Measurements from ENCODE around the gene ATG4C.
A peak's percentile ranks its signal among the peaks of the same experiment; 100 is the strongest.
"Not testable (repeated sequence)": the region's sequence is repeated elsewhere in the genome, so short reads cannot be mapped to it uniquely, and the experiment has no call there.

The ATG4C gene, protein sequence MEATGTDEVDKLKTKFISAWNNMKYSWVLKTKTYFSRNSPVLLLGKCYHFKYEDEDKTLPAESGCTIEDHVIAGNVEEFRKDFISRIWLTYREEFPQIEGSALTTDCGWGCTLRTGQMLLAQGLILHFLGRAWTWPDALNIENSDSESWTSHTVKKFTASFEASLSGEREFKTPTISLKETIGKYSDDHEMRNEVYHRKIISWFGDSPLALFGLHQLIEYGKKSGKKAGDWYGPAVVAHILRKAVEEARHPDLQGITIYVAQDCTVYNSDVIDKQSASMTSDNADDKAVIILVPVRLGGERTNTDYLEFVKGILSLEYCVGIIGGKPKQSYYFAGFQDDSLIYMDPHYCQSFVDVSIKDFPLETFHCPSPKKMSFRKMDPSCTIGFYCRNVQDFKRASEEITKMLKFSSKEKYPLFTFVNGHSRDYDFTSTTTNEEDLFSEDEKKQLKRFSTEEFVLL

DNA sequence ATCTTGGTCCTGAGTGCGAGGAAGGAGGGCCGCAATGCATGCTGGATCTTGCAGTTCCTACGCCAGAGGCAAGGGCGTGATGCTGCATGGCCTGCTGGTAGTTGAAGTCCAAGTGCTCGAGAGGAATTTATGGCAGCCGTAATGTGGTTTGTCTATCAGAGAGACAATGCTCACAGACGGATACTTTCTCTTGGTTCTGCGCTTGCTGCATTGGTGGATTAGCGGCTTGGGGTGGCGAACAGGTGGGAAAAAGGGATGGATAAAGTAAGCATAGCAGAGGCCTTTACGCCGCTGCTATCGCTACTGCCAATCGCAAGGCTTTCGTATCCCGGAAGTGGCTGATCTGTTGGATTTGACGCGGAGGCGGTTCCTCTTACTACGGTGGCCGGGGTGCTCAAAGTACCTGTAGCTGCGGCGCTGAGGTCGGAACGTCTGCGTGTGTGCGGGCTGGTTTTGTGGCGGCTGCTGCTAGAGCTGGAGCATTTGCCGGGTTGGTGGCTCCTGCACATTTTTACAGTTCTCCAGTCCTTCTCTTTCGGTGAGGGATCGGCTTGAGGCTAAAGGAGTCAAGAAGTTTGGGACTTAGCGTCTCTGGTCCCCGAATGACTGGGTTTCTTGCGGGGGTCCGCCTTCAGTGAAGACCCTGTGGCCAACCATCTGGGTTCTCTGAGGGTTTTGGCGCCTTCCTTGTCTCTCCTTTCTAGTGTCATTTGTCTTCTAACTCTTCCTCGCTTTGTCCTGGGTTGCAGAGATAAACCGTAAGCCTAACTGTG lies at the start of gene ATG4C:
TSS of gene ATG4C (plus strand) at position 397 of the 773 bp plus-strand sequence. CDS start 19,655 bp downstream, outside the sequence.
- peak; percentile 93 for DNase-seq

DNA sequence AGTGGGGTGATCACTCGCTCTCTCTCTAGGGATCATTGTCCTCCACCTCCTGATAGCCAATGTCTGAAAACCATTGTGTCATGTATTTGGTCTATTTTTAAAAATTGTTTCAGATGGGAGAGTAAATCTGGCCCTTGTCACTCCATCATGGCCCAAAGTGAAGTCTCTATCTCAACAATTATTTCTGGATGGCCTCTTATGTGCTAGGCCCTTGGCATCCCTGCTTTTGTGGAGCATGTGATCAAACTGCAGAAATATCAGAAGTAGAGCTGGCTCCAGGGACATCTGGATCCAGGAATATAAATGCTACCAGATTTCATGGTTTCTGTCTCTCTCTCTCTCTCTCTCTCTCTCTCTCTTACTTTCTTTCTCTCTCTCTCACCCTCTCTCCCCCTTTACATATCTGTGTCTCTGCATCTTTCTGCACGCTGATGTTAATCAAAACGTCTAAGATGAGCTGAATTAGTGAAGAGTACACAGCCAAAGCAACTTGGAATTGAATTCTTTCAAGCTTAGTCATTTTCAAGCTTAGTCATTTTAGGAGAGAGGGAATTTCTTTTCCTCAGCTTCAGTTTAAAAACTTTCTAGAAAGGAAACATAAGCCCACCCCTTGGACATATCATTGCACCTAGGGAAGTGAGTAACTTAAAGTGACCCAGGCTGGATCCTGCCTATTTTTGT lies 48.3 kb upstream of the ATG4C start:
- no peak for DNase-seq

DNA sequence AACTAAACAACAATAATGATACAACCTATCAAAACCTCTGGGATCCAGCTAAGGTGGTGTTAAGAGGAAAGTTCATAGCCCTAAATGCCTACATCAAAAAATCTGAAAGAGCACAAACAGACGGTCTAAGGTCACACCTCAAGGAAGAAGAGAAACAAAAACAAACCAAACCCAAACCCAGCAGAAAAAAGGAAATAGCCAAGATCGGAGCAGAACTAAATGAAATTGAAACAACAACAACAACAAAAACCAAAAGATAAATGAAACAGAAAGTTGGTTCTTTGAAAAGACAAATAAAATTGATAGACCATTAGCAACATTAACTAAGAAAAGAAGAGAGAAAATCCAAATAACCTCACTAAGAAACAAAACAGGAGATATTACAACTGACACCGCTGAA lies 43.2 kb upstream of the ATG4C start:
- DNase-seq, result not testable (repeated sequence)

DNA sequence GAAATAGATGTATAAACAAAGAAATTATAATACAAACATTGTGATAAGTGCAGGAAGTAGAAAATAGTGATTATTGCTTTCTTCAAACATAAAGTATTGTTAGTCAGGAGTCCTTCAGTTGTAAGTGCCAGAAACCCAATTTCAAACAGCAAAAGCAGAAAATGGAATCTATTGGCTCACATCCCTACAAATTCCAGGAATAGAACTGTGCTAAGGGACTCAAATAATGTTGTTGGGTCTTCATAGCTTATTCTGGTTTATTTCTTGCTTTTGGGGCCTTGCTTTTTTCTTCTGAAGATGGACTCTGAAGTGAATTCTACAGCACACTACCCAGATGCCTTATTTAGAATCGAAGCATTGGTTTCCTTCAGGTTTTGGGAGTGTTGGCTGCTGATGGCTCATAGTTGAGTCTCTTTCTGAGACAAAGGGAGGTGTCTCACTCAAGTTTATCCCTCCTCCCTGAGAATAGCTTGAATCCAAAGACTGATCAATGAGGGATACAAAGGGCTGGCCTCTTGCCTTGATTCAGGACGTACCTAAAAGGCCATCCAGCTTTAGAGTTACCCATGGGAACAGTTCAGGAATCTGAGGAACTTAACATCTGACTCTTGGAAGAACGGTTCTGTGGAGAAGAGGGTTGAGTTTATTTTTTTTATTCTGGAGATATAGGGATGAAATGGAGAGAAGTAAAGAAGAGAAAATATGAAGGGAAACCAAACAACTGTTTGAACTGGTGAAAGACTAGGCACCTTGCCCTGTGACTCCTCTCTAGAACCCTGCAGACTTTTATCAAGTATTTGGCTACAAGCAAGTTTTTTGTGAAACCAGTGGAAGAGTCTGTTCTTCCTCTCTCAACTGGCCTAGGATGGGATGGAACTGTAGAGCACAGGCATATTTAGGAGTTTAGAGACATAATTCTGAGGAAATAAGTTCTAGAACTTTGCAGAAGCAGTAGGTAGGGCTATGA lies 39.0 kb upstream of the ATG4C start:
- no peak for DNase-seq

DNA sequence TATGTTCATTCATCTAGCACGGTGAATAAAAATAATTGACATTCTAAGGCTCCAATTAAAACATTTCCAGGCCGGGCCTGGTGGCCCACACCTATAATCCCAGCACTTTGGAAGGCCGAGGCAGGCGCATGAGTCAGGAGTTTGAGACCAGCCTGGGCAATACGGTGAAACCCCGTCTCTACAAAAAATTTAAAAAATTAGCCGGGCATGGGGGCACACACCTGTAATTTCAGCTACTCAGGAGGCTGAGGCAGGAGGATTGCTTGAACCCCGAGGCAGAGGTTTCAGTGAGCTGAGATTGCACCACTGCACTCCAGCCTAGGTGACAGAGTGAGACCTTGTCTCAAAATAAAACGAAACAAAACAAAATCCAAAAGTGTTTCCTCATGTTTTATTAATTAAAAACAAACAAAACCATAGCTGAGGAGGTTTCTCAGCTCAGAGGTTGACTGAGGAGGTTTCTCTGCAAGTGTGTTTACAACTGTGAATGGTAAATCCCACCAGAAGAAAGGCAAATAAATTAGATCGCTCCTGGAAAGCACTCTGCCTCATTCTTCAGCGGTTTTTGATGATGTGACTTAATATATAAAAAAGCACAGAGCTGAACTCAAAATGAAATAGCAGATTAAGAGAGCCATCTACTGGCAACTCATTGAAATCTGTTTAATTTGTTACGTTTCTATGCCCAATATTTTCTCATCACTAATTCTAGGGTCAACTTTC lies 37.7 kb upstream of the ATG4C start:
- no peak for DNase-seq

DNA sequence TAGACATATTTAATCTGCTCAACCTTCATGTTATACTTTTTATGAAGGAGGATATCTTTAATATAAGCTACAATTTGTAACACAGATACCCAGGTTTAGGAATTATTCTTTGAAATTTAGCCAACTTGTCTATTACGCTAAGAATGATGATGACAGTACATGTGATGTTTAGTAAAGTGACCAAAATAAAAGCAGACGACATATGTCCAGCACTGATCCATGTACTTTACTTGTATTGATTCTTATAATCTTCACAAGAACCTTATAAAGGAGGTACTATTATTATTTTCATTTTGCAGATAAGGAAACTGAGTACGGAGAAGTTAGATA lies 37.2 kb upstream of the ATG4C start:
- no peak for DNase-seq

DNA sequence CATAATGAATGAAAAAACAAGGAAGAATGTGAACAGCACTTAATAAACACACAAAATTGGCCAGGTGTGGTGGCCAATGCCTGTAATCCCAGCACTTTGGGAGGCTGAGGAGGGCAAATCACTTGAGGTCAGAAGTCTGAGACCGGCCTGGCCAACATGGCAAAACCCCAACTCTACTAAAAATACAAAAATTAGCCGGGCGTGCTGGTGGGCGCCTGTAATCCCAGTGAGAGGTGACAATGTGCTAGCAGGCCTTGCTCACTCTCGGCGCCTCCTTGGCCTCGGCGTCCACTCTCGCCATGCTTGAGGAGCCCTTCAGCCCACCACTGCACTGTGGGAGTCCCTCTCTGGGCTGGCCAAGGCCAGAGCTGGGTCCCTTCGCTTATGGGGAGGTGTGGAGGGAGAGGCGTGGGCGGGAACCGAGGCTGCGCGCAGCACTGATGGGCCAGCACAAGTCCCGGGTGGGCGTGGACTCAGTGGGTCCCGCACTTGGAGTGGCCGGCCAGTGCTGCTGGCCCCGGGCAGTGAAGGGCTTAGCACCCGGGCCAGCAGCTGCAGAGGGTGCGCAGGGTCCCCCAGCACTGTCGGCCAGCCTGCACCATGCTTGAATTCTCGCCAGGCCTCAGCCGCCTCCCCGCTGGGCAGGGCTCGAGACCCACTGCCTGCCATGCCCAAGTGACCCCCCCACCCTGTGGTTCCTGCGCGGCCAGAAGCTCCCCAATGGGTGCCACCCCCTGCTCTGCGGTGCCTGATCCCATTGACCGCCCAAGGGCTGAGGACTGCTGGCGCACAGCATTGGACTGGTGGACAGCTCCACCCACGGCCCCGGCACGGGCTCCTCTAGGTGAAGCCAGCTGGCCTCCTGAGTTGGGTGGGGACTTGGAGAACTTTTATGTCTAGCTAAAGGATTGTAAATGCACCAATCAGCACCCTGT lies 30.6 kb upstream of the ATG4C start:
- DNase-seq, result no peak

DNA sequence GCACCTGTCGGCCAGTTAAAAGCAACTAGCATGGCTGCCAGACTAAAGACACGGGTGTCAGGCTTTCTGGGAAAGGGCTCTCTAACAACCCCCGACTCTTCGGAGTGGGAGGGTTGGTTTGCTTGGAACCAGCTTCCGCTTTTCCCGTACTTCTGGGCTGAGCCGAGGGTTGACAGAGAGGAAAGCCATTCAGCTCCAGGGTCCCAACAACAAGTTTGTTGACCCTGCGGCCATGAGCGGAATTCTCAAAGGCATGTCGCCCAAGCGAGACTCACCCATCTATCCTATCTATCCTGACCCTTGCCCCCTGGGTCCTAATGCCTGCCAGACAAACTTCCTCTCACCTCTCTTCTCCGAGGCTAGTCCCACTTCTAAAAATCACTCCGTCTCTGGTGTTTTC lies 29.0 kb upstream of the ATG4C start:
- not testable (repeated sequence) for DNase-seq

DNA sequence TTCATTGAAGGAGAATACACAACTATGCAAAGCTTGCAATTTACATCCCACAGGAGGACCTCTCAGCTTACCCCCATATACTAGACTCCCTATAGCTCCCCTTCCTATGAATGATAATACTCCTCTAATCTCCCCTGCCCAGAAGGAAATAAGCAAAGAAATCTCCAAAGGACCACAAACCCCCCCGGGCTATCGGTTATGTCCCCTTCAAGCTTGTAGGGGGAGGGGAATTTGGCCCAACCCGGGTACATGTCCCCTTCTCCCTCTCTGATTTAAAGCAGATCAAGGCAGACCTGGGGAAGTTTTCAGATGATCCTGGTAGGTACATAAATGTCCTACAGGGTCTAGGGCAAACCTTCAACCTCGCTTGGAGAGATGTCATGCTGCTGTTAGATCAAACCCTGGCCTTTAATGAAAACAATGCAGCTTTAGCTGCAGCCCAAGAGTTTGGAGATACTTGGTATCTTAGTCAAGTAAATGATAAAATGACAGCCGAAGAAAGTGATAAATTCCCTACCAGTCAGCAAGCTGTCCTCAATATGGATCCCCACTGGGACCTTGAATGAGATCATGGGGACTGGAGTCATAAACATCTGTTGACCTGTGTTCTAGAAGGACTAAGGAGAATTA lies 27.6 kb upstream of the ATG4C start:
- DNase-seq, result not testable (repeated sequence)

DNA sequence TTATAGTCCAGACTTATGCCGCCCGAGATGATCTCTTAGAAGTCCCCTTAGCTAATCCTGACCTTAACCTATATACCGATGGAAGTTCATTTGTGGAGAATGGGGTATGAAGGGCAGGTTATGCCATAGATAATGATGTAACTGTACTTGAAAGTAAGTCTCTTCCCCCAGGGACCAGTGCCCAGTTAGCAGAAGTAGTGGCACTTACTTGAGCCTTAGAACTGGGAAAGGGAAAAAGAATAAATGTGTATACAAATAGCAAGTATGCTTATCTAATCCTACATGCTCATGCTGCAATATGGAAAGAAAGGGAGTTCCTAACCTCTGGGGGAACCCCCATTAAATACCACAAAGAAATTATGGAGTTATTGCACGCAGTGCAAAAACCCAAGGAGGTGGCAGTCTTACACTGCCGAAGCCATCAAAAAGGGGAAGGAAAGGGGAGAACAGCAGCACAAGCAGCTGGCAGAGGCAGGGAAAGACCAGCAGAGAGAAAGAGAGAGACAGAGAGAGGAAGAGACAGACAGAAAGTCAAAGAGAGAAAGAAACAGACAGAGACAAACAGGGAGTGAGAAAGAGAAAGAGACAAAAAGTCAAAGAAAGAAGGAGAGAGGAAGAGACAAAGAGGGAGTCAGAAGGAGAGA lies 24.6 kb upstream of the ATG4C start:
- not testable (repeated sequence) for DNase-seq

DNA sequence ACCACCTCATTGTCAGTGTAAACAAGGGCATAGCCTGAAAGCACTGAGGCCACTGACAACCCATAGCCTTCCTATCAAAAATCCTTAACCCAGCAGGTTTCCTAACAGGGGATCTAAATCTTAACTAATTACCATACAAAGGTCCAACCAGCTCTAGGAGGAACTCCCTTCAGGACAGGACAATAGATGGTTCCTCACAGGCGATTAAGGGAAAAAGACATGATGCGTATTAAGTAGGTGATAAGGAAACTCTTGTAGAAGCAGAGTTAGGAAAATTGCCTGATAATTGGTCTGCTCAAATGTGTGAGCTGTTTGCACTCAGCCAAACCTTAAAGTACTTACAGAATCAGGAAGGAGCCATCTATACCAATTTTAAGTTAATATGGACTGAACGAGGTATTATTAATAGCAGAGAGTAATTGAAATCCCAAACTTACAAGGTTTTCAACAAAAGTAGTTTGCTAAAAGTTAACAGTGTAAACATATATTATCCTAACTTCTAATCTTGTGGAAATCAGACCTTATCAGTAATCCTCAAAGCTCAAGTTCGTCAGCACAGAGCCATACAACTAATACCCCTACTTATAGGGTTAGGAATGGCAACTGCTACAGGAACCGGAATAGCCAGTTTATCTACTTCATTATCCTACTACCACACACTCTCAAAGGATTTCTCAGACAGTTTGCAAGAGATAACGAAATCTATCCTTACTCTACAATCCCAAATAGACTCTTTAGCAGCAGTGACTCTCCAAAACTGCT lies 23.7 kb upstream of the ATG4C start:
- not testable (repeated sequence) for DNase-seq

DNA sequence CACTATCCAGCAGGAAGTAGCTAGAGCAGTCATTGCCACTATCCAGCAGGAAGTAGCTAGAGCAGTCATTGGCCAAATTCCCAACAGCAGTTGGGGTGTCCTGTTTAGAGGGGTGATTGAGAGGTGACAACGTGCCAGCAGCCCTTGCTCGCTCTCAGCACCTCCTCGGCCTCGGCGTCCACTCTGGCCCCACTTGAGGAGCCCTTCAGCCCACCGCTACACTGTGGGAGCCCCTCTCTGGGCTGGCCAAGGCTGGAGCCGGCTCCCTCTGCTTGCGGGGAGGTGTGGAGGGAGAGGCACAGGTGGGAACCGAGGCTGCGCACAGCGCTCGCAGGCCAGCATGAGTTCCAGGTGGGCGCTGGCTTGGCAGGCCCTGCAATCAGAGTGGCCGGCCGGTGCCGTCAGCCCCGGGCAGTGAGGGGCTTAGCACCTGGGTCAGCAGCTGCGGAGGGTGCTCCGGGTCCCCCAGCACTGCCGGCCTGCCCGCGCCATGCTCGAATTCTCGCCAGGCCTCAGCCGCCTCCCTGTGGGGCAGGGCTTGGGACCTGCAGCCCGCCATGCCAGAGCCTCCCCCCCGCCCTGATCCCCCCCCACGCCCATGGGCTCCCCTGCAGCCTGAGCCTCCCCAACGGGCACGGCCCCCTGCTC lies 22.6 kb upstream of the ATG4C start:
- not testable (repeated sequence) for DNase-seq

DNA sequence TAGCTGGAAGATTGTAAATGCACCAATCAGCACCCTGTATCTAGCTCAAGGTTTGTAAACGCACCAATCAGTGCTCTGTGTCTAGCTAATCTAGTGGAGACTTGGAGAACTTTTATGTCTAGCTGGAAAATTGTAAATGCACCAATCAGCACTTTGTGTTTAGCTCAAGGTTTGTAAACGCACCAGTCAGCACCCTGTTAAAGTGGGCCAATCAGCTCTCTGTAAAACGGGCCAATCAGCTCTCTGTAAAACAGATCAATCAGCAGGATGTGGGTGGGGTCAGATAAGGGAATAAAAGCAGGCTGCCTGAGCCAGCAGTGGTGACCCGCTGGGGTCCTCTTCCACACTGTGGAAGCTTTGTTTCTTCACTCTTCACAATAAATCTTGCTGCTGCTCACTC lies 21.9 kb upstream of the ATG4C start:
- DNase-seq, result not testable (repeated sequence)

DNA sequence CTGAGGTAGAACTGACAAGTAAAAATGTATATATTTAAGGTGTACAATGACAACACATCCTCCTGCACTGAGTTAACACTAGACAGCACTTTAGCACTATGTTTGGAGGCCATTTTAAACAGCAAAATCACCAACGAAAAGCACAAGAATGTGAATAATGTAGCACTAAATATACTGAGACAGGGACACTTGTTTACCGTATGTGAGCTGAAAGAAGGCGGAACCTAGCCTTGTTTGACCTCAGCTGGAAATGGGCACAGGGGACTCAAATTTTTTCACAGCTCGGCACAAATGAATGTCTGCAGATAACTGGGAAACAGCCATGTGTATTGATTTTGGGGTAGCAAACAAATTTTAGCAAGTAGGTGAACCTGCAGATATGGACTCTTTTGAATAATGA lies 18.0 kb upstream of the ATG4C start:
- DNase-seq, result no peak

DNA sequence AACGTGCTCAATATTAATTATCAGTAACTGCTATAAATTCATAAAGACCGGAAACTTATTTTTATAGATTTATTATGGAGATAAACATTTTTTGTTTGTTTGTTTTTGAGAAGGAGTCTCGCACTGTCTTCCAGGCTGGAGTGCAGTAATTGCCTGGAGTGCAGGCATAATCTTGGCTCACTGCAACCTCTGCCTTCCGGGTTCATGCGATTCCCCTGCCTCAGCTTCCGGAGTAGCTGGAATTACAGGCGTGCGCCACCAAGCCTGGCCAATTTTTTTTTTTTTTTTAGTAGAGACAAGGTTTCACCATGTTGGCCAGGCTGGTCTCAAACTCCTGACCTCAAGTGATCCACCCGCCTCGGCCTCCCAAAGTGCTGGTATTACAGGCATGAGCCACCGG lies 15.4 kb upstream of the ATG4C start:
- DNase-seq, result not testable (repeated sequence)

DNA sequence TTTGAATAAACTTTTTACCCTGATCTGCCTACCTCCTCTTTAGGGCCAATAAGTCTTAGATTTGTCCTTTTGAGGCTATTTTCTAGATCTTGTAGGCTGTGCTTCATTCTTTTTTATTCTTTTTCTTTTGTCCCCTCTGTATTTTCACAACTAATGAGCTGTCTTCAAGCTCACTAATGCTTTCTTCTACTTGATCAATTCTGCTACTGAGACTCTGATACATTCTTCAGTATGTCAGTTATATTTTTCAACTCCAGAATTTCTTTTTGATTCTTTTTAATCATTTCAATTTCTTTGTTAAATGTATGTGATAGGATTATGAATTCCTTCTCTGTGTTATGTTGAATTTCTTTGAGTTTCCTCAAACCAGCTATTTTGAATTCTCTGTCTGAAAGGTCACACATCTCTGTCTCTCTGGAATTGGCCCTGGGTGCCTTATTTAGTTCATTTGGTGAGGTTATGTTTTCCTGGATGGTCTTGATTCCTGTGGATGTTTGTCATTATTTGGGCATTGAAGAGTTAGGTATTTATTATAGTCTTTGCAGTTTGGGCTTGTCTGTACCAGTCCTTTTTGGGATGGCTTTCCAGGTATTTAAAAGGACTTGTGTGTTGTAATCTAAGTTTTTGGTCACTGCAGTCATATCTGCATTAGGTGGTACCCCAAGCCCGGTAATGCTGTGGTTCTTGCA lies 11.2 kb upstream of the ATG4C start:
- no peak for DNase-seq

DNA sequence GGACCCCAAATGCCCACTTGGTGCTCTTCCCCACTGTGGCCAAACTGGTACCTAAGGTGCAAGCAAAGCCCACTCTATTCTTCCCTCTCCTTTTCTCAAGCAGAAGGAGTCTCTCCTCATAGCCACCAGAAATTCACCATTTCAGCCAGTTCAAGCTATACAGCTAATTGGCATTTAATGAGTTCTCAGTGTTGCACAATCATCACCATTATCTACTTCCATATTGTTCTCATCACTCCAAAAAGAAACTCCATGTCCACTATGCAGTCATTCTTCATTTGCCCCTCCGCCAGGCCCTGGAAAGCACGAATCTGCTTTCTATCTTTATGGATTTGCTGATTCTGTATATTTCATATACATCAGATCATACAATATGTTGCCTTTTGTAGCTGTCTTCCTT lies 9.9 kb upstream of the ATG4C start:
- no peak for DNase-seq

Measured in CD4-positive, alpha-beta T cell treated with Interleukin-6 for 4 hours (primary cell).